H1 (cell line): ENCODE results near the gene HTR3E. TPM values are rescaled to one million over a fixed set of nuclear protein-coding genes. Genes with fewer than 3 reads are reported as not detected.

Source experiments
- FOSL1 ChIP-seq: IDR thresholded peaks from 2 replicates; pipeline ENCODE4 v1.6.1; 2011; ENCODE audit warnings: mild to moderate bottlenecking, low read depth, low read length, moderate library complexity; ENCODE audit not compliant: insufficient read depth
- POU5F1 ChIP-seq: IDR thresholded peaks from 2 replicates; pipeline ENCODE4 v1.6.1; 2011; ENCODE audit warnings: low read depth, mild to moderate bottlenecking, low read length, moderate library complexity
- SIN3A ChIP-seq, 2 experiments: IDR thresholded peaks in 1 of 2; conservative IDR thresholded peaks in 1 of 2; 2 replicates each; pipeline ENCODE4 v1.6.1; 2011 to 2012; ENCODE audit warnings: low read length in 2 of 2, improper control_type of control experiment in 1 of 2, low read depth in 1 of 2, mild to moderate bottlenecking in 1 of 2
- polyA plus RNA-seq, 7 experiments: library from polyadenylated mRNA; depleted of rRNA in 3 of 7; stranded (reverse) in 5 of 7; unstranded in 2 of 7; fragments of >200 nt in 5 of 7; fragments of 200-250 nt in 2 of 7; gene quantifications; 1 replicate in 5 of 7; 2 replicates in 1 of 7; 4 replicates in 1 of 7; pipeline versions ENCODE4 v1.2.1 to v1.2.3, GENCODE V29; 2011 to 2013; ENCODE audit warnings: missing spikeins in 2 of 7, mixed read lengths in 2 of 7
- total RNA-seq: library from RNA; stranded (reverse); fragmentation: NEBNext Ultra II Directional; extraction: Animal tissue kit (Norgen Biotek cat#: 25700); gene quantifications from 2 replicates; pipeline ENCODE4 v1.2.1, GENCODE V29; 2021
- TF ChIP-seq, protein P1 (sequence below), 3 experiments: IDR thresholded peaks; 1 replicate in 2 of 3; 2 replicates in 1 of 3; pipeline versions ENCODE4 v1.5.1 to v1.6.1; 2011; ENCODE audit warnings: low read length in 3 of 3, mild to moderate bottlenecking in 3 of 3, inconsistent platforms in 2 of 3, low read depth in 1 of 3, moderate library complexity in 1 of 3; ENCODE audit not compliant: insufficient read depth in 1 of 3; ENCODE audit errors: control extremely low read depth in 1 of 3

Gene HTR3E
- total and polyA plus RNA-seq, 2 of the 8 experiments (the other 6 are each of a cell fraction or from before 2014, with no cell fraction given) = not detected

DNA sequence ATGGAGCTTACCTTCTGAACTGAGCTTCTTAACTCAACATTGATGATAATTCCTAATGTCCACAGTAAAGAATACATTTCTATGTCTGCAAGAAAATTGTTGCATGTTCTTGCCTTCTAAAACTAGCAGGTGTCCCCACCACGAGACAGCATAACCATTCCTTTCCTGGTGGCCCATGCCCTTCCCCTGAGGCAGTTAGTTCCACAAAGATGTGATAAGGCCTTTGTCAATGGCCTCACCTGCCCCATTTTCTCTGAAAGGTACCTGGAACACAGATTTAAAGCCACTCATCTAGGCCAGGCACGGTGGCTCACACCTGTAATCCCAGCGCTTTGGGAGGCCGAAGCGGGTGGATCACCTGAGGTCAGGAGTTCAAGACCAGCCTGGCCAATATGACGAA is 21.0 kb upstream of the HTR3E start (continued):
- TF ChIP-seq SIN3A (conservative IDR thresholded peaks at IDR 0.05 in 1 of 2, IDR thresholded peaks at IDR 0.05 in 1 of 2; ENCODE audit: low read depth in 1 of 2, low read length in 2 of 2) = no peak
- no peak for TF ChIP-seq POU5F1
- TF ChIP-seq, protein P1, sequence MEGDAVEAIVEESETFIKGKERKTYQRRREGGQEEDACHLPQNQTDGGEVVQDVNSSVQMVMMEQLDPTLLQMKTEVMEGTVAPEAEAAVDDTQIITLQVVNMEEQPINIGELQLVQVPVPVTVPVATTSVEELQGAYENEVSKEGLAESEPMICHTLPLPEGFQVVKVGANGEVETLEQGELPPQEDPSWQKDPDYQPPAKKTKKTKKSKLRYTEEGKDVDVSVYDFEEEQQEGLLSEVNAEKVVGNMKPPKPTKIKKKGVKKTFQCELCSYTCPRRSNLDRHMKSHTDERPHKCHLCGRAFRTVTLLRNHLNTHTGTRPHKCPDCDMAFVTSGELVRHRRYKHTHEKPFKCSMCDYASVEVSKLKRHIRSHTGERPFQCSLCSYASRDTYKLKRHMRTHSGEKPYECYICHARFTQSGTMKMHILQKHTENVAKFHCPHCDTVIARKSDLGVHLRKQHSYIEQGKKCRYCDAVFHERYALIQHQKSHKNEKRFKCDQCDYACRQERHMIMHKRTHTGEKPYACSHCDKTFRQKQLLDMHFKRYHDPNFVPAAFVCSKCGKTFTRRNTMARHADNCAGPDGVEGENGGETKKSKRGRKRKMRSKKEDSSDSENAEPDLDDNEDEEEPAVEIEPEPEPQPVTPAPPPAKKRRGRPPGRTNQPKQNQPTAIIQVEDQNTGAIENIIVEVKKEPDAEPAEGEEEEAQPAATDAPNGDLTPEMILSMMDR (IDR thresholded peaks at IDR 0.05; ENCODE audit: control extremely low read depth in 1 of 3, insufficient read depth in 1 of 3, low read depth in 1 of 3, low read length in 3 of 3) = no peak
- no peak for TF ChIP-seq FOSL1
